HG02973 (cell line): ENCODE results near the gene STAMBPL1.

ENCODE experiments used
- ATAC-seq: cut with Tn5 transposase; IDR thresholded peaks from one replicate; pipeline ENCODE4 v1.9.1; 2021; ENCODE audit warnings: moderate library complexity; ENCODE audit not compliant: unreplicated experiment

STAMBPL1 gene

DNA sequence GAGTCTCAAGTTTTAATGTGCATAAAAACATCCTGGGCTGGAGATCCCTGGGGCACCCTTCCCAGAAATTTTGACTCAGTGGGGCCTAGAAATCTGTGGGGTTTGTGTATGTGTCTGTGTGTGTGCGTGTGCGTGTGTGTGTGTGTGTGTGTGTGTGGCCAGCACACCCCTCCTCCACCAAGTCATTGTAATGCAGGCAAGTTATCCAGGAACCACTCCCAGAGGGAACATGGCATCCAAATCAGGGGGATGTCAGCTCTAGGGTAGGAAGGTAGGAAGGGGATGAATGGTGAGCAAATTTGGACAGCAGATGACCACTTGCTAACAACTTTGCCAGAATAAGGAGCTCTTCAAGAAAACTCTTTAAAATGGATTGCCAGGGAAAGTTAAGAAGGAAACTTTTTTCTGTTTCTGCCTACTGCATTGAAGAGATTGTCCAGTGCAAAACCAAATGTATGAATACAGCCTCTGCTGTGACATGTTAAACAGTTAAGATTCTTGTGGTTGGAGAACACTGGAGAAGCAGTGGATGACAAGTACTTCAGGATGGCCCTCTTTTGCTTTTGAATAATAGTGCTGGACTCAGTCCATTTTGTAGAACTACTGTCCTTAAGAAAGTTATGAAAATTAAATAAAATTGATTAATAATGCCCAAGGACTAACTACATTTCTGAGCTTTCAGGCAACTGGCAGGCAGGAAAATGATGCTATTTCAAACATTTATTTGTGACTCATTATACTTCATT, 12.3 kb downstream of the STAMBPL1 start:
- ATAC-seq = no peak

DNA sequence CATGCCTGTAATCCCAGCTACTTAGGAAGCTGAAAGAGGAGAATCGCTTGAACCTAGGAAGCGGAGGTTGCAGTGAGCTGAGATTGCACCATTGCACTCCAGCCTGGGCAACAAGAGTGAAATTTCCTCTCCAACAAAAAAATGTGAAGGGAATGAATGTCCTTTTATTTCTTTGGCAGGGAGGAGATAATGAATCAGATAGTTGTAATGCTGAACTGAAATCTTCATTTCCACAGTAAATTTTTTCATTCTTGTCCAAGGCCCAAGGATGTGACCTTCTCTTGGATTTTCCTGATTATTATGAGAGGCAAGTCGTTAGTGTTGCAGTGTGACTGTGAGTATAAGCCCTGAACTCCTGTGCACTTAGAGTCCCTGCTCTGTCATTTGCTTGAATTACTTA, 13.6 kb downstream of the STAMBPL1 start:
- ATAC-seq = no peak

DNA sequence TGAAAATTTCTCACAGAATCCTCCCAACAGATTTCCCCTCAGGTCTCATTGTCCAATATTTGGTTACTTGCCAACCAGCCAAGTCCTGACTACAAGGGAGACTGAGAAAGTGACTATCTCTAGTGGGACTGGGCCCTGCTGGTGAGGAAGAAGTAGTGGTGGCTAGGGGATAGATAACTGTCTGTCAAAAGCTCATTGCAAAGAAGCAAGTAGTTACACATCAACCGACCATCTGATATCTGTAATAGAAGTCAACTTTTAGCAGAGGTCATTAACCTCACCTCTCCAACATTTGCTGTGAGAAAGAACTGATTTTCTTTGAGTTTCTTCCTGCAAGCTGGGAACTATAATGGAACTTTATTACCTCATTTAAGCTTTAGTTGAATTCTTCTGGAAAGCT, 15.2 kb downstream of the STAMBPL1 start:
- ATAC-seq = no peak

DNA sequence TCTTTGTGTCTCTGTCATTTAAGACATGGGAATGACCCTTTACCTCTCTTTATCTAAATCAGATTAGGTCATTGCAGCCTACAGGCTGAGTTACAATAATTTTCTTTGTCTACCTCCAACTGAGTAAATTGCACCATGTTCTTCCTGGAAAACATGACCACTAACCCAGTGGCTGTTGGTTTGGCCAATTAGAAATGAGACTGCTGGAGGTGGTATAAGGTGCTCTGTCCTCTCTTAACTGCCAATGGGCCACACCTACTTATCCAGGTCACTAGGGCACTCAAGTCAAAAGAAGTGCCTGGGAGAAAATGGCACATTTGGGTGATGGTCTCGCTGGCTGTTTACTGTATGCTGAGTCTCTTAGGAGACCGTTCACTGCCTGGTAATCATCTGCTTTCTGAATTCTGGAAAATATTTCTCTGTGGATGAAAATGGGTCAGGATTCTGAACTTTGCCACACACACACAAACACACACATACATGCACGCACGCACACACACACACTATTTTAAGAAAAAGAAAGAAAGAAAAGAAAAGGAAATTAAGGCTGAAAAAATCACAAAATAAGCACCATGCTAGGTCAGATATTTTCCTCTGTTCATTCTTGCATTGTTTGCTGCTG, 16.4 kb downstream of the STAMBPL1 start:
- ATAC-seq = no peak

DNA sequence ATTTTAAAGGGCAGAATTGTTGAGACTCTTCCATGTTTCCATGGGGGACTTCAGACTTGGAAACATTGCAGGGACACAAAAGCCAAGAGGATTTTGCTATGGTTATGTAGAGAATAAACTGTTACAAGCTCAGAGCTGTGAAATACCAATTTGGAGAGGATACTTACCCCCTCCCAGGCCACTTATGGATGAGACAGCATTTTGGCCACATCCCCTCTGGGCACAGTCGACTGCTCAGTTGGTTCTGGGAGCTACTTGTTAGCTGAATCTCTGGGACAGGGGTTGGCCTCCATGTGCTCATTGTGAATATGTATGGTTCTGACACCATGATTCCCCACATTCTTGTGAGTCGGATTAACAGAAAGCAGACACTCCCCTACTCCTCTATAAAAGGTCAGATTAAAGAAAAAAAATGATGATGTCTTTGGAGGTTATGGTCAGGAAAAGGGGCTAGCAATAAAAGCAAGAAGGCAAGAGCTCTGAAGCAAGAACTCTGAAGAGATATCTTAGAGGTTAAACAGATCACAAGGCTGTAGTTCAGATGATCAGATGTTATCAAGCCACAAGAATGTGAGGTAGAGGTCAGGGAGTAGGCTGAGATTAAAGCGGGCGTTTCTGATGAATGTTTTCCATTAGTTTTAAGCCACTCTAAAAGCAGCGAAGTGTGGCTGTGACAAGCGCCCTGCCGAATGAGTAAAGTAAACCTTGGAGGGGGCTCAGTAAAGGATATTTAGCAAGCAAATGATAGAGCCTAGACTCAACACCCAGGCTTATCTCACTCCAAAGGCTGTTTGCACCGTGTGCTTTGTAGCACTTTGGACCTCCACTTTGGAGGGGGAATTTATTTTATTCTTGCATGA, 17.2 kb downstream of the STAMBPL1 start:
- ATAC-seq = no peak

DNA sequence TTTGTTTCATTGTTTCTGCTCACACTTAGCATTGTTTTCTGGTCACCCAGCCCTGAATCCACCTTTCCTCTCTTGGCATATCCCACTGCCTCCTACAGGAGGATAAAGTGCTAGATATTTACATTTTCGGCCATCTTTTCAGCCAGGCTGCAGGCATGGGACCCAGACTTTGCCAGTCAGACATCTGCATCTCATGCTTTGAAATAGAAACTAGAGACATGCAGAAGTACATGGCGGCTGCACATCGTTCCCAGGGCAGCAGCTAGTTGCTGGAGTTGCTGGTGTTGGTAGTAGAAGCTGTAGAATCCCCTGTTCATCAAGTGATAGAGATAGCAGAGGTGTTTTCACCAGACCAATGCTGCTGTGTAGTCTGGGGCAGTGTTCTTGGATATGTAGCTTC, 18.7 kb downstream of the STAMBPL1 start:
- ATAC-seq = no peak

DNA sequence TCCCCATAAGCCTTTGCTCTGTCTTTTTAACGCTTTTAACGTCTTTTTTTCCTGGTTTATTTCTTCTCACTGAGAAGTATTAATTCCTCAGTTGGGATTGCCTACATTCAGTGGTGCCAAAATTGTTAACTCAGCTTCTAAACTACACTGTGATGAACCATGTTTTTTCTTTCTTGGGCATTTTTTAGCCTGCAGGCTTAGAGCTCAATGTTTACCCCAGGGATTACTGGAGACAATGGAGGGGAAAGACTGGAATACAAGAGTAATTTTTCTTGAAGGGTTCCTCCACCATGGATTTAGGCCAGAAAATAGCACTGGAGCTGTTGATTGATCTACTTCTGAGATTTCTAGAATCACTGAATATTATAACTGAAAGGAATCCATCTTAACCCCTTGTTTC, 19.8 kb downstream of the STAMBPL1 start:
- ATAC-seq = no peak

DNA sequence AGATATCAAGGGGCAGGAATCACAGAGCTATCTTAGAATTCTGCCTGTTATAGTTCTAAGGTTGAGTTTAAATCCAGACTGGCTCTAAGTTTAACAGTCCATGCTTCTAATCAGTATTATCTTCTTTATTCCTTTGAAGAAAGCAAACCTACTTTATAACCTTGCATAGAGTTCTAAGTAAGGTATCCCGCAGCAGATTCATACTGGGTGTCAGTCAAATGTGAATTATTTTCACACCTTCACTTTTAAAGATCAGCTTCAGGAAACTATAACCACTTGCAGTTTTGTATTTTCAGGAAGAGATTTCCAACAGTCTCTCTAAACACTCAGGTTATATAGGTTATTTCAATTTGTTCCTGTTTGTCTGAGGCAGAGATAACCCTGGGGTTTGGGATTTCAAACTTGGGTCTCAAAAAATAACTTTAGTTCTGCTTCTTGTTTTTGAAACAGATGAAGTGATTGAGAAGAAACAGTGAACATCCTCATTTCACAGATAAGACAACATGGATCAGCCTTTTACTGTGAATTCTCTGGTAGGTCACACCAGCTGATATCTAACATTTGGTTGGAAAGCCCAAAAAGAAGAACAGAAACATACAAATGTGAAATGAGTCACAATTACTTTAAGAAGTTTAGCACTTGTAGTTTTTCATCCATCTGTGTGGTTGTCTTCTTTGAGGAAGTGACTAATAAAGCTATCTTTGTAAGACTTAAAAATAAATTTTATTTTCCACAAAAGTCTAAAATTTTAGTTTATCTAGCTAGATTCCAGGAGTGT, 21.4 kb downstream of the STAMBPL1 start:
- ATAC-seq = peak; percentile 82

DNA sequence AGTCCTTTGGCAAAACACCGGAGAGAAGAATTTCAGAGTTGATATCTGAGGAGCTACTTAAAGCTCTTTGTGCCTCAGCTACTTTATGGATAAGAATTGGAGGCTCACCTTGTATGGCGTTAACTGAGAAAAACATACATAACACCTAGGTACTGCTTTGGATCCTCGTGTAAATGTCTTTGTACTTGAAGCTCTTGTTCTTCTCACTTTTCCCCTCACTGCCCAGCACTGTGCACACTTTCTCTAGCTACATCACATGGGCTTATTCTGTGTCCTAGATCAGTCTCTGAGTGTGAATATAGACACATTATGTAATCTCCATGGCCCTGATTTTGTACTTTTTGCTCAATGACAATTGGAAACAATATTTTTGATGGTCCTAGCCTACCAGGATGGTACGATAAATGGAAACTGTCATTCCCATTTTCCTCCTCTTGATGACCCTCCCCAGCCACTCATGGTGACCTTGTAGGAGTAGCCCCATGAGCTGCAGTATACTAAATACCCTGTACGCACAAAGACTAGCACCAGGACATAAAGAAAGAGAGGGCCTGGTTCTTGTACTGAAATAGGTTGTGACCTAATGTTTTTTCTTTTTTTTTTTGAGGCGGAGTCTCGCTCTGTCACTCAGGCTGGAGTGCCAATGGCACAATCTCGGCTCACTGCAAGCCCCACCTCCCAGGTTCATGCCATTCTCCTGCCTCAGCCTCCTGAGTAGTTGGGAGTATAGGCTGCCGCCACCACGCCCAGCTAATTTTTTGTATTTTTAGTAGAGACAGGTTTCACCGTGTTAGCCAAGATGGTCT, 22.1 kb downstream of the STAMBPL1 start:
- ATAC-seq = peak; percentile 27

DNA sequence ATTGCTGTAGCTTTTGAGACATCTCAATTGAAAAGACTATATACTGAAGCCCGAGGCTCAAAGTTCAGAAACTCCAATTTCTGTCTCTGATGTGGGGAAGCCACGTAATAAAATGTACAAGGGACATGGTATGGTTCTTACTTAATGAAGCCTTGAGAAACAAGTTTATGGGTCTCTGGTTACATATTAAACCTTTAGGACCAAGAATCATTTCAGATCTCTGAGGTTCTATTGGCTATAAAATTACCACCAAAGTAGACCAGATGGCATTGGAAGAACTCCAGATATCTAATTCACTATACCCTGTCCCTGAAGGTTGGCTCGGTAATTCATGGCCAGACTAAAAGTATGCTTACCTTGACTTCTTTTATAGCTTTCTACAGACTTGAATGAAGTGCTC, 23.7 kb downstream of the STAMBPL1 start:
- ATAC-seq = no peak

DNA sequence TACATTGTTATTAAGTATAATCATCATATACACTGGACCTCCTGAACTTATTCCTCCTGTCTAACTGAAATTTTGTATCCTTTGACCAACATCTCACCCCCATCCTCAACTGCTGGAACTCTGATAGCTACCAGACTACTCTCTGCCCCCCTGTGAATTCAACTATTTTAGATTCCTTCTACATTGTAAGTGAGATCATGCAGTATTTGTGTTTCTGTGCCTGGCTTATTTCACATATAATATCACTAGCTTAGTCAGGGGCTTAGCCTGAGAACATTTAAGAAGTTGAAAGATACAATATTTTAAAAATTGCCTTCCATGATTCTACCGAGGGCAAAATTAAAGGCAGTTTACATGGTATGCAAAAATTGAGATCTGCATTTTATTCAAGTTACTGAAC, 26.9 kb downstream of the STAMBPL1 start:
- ATAC-seq = no peak

DNA sequence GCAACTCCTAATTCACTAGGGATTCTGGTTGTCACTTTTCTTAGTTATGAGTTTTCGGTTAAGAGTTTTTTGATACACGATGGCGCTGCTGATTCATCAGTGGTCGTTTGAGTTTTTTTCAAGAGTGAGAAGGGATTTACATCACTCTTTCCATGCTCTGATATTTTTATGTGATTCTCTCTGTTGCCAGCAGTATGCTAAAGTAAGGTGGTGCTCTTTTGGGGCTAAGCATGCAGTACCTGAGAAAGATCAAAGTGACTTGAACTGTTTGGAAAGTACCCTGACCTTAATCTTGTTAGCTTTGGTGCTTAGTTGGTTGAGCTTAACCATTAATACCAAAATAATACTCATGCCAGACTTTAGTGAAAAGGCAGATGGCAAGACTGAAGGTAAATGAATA, 28.1 kb downstream of the STAMBPL1 start:
- ATAC-seq = no peak

DNA sequence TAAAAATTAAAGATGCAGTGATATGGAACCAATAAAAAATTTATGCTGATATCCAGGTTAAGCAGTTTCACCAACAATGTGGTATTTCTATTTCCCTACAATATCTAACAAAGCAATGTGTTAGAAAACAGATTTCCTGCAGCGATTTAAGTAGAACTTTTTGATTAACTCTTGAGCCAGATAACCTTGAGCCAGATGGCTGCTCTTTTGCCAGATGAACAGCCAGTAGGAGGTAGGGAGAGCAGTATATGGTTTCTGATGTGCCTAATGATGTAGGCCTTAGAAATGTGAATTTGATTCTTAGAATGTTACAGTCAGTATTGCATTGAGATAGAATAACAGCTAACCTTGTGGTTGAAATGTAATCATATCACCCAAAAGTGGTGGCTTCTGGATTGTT, 31.1 kb downstream of the STAMBPL1 start:
- ATAC-seq = no peak

DNA sequence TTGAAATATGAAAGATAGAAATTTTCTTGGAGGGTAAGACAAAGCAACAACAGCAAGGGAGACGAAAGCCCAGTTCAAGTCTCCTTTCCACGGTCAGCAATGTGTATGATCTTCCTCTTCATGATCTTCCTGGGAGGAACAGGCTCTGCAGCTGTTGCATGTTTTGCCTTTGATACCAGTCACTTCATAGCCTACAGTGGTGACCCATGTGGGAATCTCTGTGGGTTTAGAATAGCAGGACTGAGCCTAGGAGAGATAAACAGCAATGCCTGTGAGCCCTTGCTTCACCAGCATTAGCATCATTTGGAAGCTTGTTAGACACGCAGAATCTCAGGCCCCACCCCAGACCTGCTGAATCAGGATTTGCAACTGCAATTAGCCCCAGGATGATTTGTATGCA, 31.8 kb downstream of the STAMBPL1 start:
- no peak for ATAC-seq

DNA sequence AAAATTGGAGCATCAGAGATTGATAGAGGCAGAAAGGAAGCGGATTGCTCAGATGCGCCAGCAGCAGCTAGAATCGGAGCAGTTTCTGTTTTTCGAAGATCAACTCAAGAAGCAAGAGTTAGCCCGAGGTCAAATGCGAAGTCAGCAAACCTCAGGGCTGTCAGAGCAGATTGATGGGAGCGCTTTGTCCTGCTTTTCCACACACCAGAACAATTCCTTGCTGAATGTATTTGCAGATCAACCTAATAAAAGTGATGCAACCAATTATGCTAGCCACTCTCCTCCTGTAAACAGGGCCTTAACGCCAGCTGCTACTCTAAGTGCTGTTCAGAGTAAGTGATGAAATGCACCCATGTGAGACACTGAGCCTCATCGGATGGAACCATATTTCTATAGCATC, 33.1 kb downstream of the STAMBPL1 start:
- ATAC-seq = no peak

DNA sequence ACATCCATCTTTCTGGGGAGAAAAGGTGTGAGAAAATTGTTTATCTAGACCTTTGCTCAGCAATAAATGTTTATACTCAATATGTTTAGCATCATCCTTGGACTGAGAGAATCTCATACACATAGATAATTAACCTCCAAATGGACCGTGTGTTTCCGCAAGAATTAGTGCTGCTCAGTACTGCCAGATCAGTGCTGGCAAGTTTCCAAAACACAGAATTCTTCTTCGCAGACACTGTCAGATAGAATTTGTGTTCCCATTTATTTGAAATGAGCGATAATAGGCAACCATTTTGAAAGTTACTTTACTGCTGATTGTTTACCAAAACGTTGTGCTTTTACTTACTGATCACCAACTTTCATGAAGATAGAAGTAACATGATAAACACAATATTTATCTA, 33.7 kb downstream of the STAMBPL1 start:
- ATAC-seq = no peak

DNA sequence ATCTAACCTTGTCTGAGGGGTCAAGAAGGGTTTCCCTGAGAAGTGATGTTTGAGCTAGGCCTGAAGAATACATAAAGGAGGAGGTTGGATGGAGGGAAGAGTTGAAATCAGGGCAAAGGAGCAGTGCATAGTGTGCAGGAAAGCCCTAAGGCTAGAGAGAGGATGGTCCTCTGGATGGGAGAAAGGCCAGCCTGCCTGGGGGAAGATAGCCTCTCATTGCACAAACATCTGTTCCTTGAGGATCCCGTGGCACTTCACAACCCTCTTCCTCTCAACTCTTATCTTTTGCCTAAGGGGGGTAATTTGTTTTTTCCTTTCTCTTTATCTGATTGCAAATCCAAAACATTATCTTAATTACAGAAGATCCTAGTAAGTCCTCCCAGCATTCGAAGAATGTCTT, 35.7 kb downstream of the STAMBPL1 start:
- no peak for ATAC-seq

DNA sequence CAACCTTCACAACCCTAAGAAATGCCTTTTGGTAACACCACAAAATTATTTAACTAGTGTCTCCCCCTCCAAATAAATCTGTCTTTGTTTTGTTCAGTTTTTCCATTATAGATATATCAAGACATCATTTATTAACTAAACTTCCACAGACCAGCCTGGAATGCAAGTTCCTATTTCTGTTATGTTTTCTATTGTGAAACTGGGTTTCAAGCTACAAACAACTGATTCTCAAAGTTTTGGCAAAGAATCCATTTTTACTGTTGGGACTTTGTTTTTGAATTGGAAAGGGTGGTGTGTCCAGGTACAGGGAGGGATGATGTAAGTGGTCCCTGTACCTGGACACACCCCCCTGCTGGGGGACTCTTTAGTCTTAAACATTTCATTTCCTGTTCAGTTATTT, 36.2 kb downstream of the STAMBPL1 start:
- ATAC-seq = no peak

DNA sequence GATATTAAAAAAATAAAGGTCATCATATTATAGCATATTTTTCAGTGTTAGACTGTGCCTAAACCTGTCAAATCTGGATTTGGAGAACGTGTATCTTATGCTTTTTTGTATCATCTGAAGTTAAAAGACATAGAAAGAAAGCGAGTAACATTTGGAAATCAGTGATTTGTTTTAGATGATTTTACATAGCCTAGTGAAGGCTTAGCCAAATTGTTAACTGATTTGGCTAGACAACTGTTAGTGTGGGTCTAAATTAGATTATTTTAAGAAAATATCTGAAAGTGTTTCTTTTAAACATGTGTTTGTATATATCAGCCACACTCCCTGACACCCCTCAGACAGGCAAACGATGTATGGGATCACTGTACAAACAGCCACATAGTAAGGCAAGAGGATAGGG, 36.9 kb downstream of the STAMBPL1 start:
- no peak for ATAC-seq

DNA sequence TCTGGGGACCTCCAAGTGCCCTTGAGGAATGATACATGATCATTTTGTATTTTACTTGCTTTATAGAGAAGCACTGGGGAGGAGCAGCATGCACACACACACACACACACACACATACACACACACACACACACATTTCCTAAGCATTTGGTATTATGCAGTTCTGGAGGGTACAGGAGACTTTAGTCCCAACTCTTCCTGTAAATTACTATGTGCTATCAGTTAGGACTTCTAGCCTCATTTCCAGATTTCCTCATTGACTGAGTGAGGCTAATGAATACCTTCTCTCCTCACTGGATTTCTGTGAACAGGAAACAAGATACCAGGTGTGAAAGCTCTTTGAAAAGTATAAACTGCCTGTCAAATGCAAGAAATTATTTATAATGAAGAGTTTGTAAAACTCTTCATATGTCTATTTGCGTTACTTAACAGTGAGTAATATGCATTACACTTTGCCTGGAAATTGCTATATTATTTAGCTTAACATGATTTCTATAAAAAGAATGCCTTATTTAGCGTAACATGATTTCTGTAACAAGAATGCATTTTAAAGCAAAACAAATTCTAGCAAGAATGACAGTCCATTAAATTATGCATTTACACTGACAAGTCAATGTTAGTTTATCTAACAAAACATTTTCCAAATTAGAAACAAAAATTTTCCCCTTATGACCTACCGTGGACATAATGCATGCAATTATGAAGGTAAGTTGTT, 38.3 kb downstream of the STAMBPL1 start:
- no peak for ATAC-seq
